Germinal center (tissue), 1 donor: ENCODE results near the gene RFX2.
"Not testable (repeated sequence)": the region's sequence is repeated elsewhere in the genome, so short reads cannot be mapped to it uniquely, and the experiment has no call there.

Source experiments
- DNase-seq: peaks from one replicate; pipeline ENCODE4 v3.0.0; 2012; ENCODE audit warnings: mixed read lengths, low spot score

Gene RFX2

DNA sequence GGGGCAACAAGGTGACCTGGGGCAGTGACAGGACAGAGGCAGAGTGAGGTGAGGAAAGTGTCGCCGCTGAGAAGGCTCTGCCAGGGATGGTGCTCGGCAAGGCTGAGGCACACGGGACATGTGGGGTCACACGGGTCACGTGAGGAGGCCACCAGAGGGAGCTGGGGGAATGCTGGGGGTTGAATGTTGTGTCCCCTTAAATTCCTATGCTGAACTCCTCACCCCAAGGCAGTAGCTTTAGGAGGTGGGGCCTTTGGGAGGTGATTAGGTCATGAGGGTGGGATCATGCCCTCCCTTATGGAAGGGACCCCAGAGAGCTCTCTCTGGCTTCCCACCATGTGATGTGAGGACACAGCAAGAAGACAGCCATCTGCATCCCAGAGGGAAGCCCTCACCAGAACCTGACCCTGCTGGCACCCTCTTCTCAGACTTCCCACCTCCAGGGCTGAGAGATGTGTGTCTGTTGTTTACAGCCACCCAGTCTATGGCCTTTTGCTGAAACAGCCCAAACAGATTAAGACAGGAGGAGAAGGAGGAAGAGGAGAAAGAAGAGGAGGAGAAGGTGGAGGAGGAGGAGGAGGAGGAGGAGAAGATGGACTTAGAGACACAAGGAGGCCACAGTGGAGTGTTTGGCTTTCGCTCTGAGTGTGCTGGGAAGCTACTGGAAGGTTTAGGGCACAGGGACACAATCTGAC is 35.4 kb downstream of the RFX2 start:
- no peak for DNase-seq

GRCh38 chr19:6073858-6074708 is 36.2 kb downstream of the RFX2 start:
- DNase-seq = no peak

GRCh38 chr19:6073233-6073632 is 37.1 kb downstream of the RFX2 start:
- DNase-seq = not testable (repeated sequence)

DNA sequence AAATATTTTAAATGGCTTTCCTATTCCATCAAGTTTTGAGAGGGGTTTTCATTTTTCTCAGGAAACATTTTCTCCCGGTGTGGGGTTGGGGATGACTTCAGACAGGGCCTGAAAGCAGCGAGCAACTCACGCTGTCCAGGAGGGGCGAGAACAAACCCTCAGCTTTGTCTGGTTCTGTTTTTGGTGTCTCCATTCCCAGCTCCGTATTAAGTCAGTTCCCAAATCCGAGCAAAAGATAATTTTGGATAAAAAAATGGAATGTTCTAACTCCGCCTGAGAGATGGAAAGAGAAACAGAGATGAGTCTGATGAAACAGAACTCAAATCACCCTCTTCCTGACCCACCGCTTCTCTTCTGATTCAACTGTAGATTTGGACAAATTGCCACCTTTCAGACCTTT is 38.4 kb downstream of the RFX2 start:
- no peak for DNase-seq

GRCh38 chr19:6070720-6071485 is 39.4 kb downstream of the RFX2 start:
- DNase-seq = no peak

GRCh38 chr19:6070207-6070681 is 40.1 kb downstream of the RFX2 start:
- no peak for DNase-seq

GRCh38 chr19:6069268-6069791 is 41.0 kb downstream of the RFX2 start:
- no peak for DNase-seq

- DNase-seq = no peak
These were observed 41.6 kb downstream of the RFX2 start for GRCh38 chr19:6068711-6069110.

GRCh38 chr19:6067975-6068374 is 42.3 kb downstream of the RFX2 start:
- DNase-seq = no peak

DNA sequence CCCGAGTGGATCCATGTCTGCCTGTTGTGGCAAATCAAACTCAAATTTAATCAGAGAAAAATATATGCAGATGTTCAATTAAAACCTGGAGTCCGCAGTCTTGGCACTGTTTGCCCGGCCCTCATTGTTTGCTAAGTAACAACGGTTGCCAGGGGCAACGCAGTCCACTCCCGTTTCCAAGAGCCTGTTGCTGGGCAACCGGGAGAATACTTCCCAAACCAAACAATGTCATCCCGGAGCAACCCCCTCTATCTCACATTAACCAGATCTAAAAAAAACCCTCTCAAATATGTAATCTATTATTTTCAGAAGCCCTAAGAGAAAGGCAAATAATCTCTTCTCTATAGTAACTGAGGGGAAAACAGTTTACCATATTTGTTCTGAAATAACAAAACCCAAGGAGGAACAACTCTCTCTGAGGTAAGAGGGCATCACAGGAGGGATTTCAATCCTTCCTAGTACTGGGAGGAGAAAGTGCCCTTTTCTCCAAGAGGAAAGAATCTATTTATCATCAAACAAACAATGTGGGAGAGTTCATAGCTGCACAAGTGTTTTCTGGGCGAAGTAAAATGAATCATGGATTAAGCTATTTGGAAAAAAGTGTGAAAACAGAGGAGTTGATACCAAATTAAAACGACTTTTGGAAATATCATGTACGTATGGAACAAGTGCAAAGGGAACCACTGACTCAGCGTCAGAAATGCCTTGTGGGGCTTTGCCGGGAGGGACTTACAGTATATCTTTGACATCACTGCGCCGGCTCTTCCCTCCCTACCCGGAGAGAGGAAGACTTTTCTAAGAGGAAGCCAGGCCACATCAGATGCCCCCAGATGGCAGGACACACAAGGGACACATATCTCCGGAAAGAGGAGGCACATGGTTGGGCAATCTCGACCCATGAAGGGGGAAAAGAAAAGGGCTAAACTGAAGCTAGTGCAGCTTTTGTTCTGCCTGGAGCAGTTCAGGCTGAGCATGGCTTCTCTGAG is 43.3 kb downstream of the RFX2 start:
- DNase-seq = no peak

- DNase-seq = no peak
These were observed 44.5 kb downstream of the RFX2 start for GRCh38 chr19:6065685-6066374.

- DNase-seq = no peak
These were observed 45.8 kb downstream of the RFX2 start for GRCh38 chr19:6064336-6065073.

DNA sequence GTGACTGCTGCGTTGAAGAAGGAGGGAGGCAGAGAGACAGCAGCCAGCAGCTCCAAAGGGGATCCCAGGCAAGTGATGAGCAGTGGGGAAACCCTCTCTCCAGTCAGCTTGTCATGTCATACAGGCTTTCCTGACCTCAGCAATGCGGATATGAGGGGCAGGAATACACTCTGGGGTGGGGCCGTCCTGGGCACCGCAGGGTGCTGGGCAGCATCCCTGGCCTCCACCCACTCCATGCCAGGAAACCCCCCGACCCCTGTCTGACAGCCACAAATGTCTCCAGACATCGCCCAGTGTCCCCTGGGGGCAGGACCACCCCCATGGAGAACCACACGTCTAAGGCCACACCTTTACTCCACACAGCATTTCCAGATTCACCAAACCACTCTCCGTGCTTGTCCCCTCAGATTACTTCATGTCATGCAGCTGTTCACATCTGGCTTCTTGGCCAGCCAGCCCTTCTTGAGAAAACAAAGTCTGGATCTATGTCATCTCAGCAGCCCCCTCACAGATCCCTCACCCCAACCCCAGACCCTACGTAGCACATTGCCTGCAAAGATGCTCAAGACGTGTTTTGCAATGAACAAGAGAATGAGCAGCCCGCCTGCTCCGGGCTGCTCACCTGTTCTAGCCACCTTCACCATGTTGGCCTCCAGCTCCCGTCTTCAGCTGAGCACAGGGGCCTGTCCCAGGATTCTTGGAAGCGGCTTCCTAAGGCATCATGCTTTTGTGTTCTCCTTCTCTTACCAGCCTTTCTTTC is 46.5 kb downstream of the RFX2 start:
- no peak for DNase-seq

GRCh38 chr19:6062961-6063575 is 47.2 kb downstream of the RFX2 start:
- DNase-seq = no peak

GRCh38 chr19:6062274-6062673 is 48.0 kb downstream of the RFX2 start:
- DNase-seq = no peak

- no peak for DNase-seq
These were observed 48.7 kb downstream of the RFX2 start for GRCh38 chr19:6061376-6062130.

GRCh38 chr19:6060600-6061375 is 49.5 kb downstream of the RFX2 start:
- DNase-seq = no peak
